Epithelial cell of prostate (primary cell): ENCODE results near the gene PARD3.
A peak's percentile ranks its signal among the peaks of the same experiment; 100 is the strongest.

ENCODE experiments used
- DNase-seq: peaks from one replicate; pipeline ENCODE4 v3.0.0-alpha.2; 2011; ENCODE audit warnings: low read depth, low spot score
- H3K27ac ChIP-seq: fragments of 450-650 bp; 2 replicates; pipeline ENCODE4 v1.5.1; 2017; ENCODE audit warnings: mild to moderate bottlenecking

PARD3 gene

DNA sequence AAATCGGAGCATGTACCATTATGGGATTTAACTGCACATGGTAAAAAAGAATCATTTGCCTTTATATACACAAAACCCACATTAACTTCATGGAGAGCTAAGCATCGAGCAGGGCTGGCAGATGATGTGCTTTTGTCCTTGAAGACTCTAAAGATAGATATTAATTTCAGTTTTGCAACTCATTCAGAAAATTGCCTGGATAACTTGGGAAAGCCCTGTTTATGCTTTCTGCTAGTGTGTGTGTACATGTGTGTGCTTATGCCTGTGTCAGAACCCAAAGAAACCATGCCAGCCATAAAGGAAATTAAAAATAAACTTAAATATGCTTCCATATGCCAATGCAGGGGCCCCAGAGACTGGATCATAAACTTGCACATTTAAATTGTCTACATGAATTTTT is 640.0 kb downstream of the PARD3 start:
- DNase-seq: no peak

DNA sequence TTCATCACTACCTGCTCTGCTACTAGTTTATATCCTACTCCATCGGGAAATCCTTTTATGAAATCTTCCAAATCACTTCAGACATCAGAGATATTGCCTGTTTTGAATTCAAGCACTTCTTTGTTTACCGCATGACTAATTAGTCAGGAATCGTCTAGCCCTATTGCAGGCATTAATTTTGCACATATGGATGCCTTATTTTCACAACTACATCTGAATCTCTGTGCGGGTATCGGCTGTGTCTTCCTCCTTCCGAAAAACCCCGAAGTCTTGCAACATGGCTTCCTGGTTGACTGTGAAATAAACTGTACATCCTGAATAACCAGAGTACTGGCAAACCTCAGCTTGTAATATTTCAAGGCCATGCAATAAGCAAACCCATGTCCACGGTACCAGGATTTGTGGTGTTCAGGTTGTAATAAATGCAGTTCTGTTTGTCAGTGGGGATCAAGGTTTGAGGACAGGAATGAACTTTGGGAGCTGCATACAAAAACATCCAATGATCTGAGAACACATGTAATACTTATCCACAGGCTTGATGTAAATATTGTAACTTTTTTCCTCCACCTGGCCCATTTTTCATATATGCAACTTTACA is 642.1 kb downstream of the PARD3 start:
- H3K27ac ChIP-seq: no peak overlapping the region
- DNase-seq: no peak

More for the DNA sequence above, 640.0 kb downstream of the PARD3 start:
- no peak overlapping the region for H3K27ac ChIP-seq

- no peak overlapping the region for H3K27ac ChIP-seq
- DNase-seq: no peak
Measured at GRCh38 chr10:34171957-34172527, 643.1 kb downstream of the PARD3 start.

- H3K27ac ChIP-seq: no peak overlapping the region
- DNase-seq: no peak
Measured at GRCh38 chr10:34169677-34170076, 645.4 kb downstream of the PARD3 start.

DNA sequence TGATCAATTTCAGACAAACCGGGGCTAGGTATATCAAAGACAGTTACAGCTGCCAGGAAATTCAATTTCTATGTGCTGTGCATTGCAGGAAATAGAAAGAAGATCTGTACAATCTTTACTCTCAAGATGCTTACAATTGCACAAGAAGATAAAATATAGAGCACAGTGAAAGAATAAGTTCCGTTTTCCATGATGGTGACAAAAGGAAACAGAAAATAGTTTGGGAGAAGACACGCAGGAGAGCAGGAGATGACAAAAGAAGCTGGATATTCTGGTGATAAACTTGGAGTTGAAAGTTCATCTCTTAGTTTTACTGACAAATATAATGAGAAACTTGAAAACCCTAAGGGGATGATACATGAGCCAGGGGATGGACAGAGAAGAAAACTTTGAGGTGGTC is 646.0 kb downstream of the PARD3 start:
- H3K27ac ChIP-seq: no peak overlapping the region

DNA sequence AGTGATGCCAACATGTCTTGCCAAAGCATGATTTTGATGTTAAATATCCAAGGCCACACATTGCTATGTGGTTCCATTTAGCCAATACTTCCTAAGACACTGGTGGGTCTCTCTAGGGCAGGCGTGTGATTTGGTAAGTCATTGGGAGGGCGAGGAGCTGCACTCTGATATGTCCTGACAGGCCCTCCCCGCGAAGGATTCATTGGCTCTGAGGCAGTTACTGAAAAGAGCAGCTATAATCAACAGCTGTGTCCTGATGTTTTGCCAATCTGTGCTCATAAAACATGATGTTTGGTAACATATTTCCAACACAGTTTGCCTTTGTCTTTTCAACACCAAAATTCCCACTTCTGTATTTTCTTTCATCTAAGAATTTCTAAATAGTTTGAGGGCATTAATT is 646.7 kb downstream of the PARD3 start:
- DNase-seq: no peak
- H3K27ac ChIP-seq: no peak overlapping the region

More for the DNA sequence above, 646.0 kb downstream of the PARD3 start:
- DNase-seq: no peak

- no peak overlapping the region for H3K27ac ChIP-seq
Measured at GRCh38 chr10:34166823-34167222, 648.3 kb downstream of the PARD3 start.

GRCh38 chr10:34166354-34166753 is 648.7 kb downstream of the PARD3 start:
- DNase-seq: no peak
- H3K27ac ChIP-seq: no peak overlapping the region

More at GRCh38 chr10:34166823-34167222, 648.3 kb downstream of the PARD3 start:
- no peak for DNase-seq

- DNase-seq: no peak
- H3K27ac ChIP-seq: no peak overlapping the region
Measured at GRCh38 chr10:34164029-34164428, 651.1 kb downstream of the PARD3 start.

GRCh38 chr10:34163075-34163905 is 651.8 kb downstream of the PARD3 start:
- no peak overlapping the region for H3K27ac ChIP-seq
- DNase-seq: no peak

GRCh38 chr10:34161777-34162370 is 653.2 kb downstream of the PARD3 start:
- H3K27ac ChIP-seq: no peak overlapping the region
- DNase-seq: no peak

GRCh38 chr10:34160595-34160994 is 654.5 kb downstream of the PARD3 start:
- H3K27ac ChIP-seq: no peak overlapping the region
- no peak for DNase-seq

GRCh38 chr10:34157501-34157900 is 657.6 kb downstream of the PARD3 start:
- DNase-seq: no peak
- peak overlapping the region; percentile 59 for H3K27ac ChIP-seq

DNA sequence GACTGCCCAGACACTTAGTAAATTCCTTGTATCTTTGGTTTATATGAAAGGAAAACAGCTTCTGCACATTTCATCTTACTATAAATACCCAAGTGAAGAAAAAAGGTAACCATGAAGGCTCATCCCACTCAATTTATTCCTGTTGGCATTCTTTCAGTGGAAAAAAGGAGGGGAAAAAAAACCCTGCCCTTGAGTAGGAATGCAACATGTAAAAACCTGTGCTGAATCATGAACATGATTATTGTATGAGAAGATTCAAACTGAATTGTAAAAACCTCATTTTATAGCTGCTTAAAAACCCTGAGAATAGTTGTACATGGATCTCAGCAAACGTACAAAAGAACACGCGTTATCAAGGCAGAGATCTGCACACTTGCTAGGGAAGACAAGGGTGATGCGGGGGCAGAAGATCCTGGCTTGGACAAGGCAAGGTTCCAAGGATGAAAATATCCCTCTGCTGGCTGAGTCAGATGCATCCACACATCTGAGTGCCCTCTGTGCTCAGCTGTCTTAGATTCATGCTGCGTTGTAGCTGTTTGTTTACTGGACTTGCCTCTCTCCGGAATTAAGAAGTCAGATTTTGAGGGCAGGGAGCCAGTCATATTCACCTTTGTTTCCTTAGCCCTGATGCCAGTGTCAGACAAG is 658.2 kb downstream of the PARD3 start:
- peak overlapping the region; percentile 59 for H3K27ac ChIP-seq
- DNase-seq: peak; percentile 31

GRCh38 chr10:34155812-34156211 is 659.3 kb downstream of the PARD3 start:
- no peak overlapping the region for H3K27ac ChIP-seq
- no peak for DNase-seq

- DNase-seq: no peak
- H3K27ac ChIP-seq: no peak overlapping the region
Measured at GRCh38 chr10:34154383-34154900, 660.7 kb downstream of the PARD3 start.

GRCh38 chr10:34153663-34154382 is 661.3 kb downstream of the PARD3 start:
- no peak for DNase-seq
- no peak overlapping the region for H3K27ac ChIP-seq

GRCh38 chr10:34152434-34152833 is 662.7 kb downstream of the PARD3 start:
- H3K27ac ChIP-seq: no peak overlapping the region
- no peak for DNase-seq

DNA sequence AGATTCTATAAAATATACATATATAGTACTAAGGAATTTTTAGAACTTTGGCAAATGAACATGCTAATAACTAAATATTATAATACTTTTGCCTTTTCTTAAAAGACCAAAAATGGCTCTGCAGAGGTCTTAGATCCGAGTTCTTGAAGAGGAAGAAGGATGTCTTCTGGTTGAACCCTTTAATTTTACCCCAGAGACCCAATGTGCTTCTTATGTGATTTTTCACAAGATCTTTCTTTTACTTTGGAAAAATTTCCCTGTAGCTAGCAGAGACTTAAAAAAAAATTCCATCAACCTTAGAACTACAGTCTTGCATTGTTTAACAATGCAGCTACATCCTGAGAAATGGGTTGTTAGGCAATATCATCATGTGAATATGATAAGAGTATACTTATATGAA is 663.2 kb downstream of the PARD3 start:
- no peak overlapping the region for H3K27ac ChIP-seq
- no peak for DNase-seq

- no peak for DNase-seq
- H3K27ac ChIP-seq: no peak overlapping the region
Measured at GRCh38 chr10:34151481-34151880, 663.6 kb downstream of the PARD3 start.
